ENCODE measurements around the gene ID1. TPM values are rescaled to one million over a fixed set of nuclear protein-coding genes. Genes with fewer than 3 reads are reported as not detected.

ID1 gene
- total RNA-seq, 1 donor: 82.5 TPM

GRCh38 chr20:31560746-31561598, 44.1 kb upstream of the ID1 start:
- H3K36me3 ChIP-seq (ENCODE audit: insufficient read depth, low read length): peaks cover 58% of the 10 kb centered on the region
- no peaks in the 10 kb centered on the region for H3K27me3 ChIP-seq (ENCODE audit: insufficient read depth, low read length)
- peaks cover 30% of the 10 kb centered on the region for H3K4me1 ChIP-seq (ENCODE audit: insufficient read depth, low read length)
- peak overlapping the region; percentile 98 for H3K27ac ChIP-seq (ENCODE audit: low read depth, low read length)
- no peaks in the 10 kb centered on the region for H3K79me2 ChIP-seq (ENCODE audit: insufficient read depth, low read length)
- peak overlapping the region; percentile 69 for H3K4me2 ChIP-seq (ENCODE audit: insufficient read depth, low read length)
- no peak for TF ChIP-seq CTCF (IDR thresholded peaks at IDR 0.05; ENCODE audit: extremely low read depth, low read depth, low read length)
- H3K9me3 ChIP-seq (ENCODE audit: low read depth, low read length): no peaks in the 10 kb centered on the region
- DNase-seq (ENCODE audit: insufficient read length, low spot score, missing footprints): peak; percentile 91
- peaks cover 4% of the 10 kb centered on the region for H4K20me1 ChIP-seq (ENCODE audit: insufficient read depth, low read length)
- no peak overlapping the region for H3K4me3 ChIP-seq (ENCODE audit: insufficient read depth, low read length)
- no peak overlapping the region for H2AFZ ChIP-seq (ENCODE audit: low read length)

GRCh38 chr20:31562241-31562640, 42.8 kb upstream of the ID1 start:
- Histone ChIP-seq H3K36me3 (ENCODE audit: insufficient read depth, low read length) (peaks cover 60% of the 10 kb centered on the region), H4K20me1 (ENCODE audit: insufficient read depth, low read length) (no peaks in the 10 kb centered on the region), H3K4me3 (ENCODE audit: insufficient read depth, low read length) (no peak overlapping the region), H3K4me2 (ENCODE audit: insufficient read depth, low read length) (no peak overlapping the region), H3K9me3 (ENCODE audit: low read depth, low read length) (no peaks in the 10 kb centered on the region), H3K27ac (ENCODE audit: low read depth, low read length) (peak overlapping the region; percentile 98), H3K4me1 (ENCODE audit: insufficient read depth, low read length) (peaks cover 30% of the 10 kb centered on the region), H3K27me3 (ENCODE audit: insufficient read depth, low read length) (no peaks in the 10 kb centered on the region), H2AFZ (ENCODE audit: low read length) (no peak overlapping the region), H3K79me2 (ENCODE audit: insufficient read depth, low read length) (no peaks in the 10 kb centered on the region)
- no peak for TF ChIP-seq CTCF (IDR thresholded peaks at IDR 0.05; ENCODE audit: extremely low read depth, low read depth, low read length)
- peak; percentile 58 for DNase-seq (ENCODE audit: insufficient read length, low spot score, missing footprints)

- no peak for TF ChIP-seq CTCF (IDR thresholded peaks at IDR 0.05; ENCODE audit: extremely low read depth, low read depth, low read length)
- no peak overlapping the region for H3K4me2 ChIP-seq (ENCODE audit: insufficient read depth, low read length)
- no peak for DNase-seq (ENCODE audit: insufficient read length, low spot score, missing footprints)
- H3K79me2 ChIP-seq (ENCODE audit: insufficient read depth, low read length): no peaks in the 10 kb centered on the region
- H3K4me1 ChIP-seq (ENCODE audit: insufficient read depth, low read length): peaks cover 39% of the 10 kb centered on the region
- H3K4me3 ChIP-seq (ENCODE audit: insufficient read depth, low read length): no peak overlapping the region
- H3K36me3 ChIP-seq (ENCODE audit: insufficient read depth, low read length): peaks cover 54% of the 10 kb centered on the region
- no peaks in the 10 kb centered on the region for H4K20me1 ChIP-seq (ENCODE audit: insufficient read depth, low read length)
- H3K27ac ChIP-seq (ENCODE audit: low read depth, low read length): no peak overlapping the region
- no peaks in the 10 kb centered on the region for H3K27me3 ChIP-seq (ENCODE audit: insufficient read depth, low read length)
- no peaks in the 10 kb centered on the region for H3K9me3 ChIP-seq (ENCODE audit: low read depth, low read length)
- H2AFZ ChIP-seq (ENCODE audit: low read length): no peak overlapping the region
Observed at GRCh38 chr20:31564284-31564683, 40.8 kb upstream of the ID1 start.

GRCh38 chr20:31565699-31566318, 39.3 kb upstream of the ID1 start:
- Histone ChIP-seq H3K4me3 (ENCODE audit: insufficient read depth, low read length) (no peak overlapping the region), H4K20me1 (ENCODE audit: insufficient read depth, low read length) (no peaks in the 10 kb centered on the region), H3K4me1 (ENCODE audit: insufficient read depth, low read length) (peaks cover 38% of the 10 kb centered on the region), H3K4me2 (ENCODE audit: insufficient read depth, low read length) (no peak overlapping the region), H3K79me2 (ENCODE audit: insufficient read depth, low read length) (no peaks in the 10 kb centered on the region), H3K27me3 (ENCODE audit: insufficient read depth, low read length) (no peaks in the 10 kb centered on the region), H3K27ac (ENCODE audit: low read depth, low read length) (no peak overlapping the region), H2AFZ (ENCODE audit: low read length) (no peak overlapping the region), H3K9me3 (ENCODE audit: low read depth, low read length) (no peaks in the 10 kb centered on the region), H3K36me3 (ENCODE audit: insufficient read depth, low read length) (peaks cover 55% of the 10 kb centered on the region)
- TF ChIP-seq CTCF (IDR thresholded peaks at IDR 0.05; ENCODE audit: extremely low read depth, low read depth, low read length): no peak
- DNase-seq (ENCODE audit: insufficient read length, low spot score, missing footprints): no peak
